ENCODE results near the gene AMBRA1.
A peak's percentile ranks its signal among the peaks of the same experiment; 100 is the strongest.

The AMBRA1 gene

GRCh38 chr11:46499821-46500220, 94.0 kb downstream of the AMBRA1 start:
- DNase-seq = no peak

DNA sequence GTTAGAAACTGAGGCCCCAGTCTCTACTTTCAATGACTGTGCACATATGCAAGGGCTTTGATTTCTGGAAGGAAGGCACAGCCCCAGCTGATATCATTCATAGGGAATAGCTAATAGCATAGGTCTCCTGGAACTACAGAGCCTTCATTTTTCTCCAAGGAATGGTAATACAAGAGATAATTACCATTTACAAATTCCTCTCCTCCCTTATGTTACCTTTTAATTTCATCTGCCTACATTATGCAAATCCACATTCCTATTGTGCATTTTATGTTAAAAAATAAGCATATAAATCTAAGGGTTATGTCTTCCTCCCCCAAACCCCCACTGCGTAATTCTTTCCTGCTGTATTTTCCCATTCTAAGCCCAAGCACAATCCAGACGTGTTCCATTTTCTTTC, 94.9 kb downstream of the AMBRA1 start:
- no peak for DNase-seq

DNA sequence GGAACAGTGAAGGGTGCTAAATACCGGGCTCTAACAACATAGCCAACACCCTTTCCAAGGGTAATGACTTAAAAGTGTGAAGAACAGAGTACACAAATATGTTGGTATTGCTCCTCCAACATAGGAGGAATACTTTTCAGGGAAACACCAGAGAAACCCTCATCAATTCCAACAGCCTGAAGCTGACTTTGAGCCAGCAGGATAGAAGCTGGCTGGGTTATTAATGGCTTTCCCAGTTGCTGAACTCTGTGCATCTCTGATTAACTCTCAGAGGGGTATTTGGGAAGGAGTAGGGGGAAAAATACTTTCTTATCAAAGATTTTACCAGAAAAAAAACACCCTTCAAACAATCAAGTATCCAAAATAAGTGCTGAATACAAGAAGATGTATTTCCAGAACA, 95.6 kb downstream of the AMBRA1 start:
- DNase-seq = no peak

DNA sequence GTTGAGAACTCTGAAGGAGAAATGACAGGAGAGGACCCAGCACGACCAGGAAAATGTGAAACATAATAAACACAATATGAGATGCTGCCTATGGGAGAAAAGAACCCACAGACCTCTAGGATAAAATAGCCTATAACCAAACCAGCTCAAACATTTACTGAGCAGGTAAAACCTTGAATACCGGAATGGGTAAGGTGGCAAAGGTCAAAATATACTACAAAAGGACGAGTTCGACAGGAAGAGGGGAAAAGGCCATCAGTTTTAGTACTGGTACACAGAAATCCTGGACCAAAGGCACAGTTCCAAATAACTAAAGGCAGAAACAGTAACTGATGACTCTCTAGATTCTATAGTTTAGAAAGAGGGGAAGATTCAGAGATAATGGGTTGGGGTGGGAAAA, 96.3 kb downstream of the AMBRA1 start:
- DNase-seq = no peak

- DNase-seq = no peak
These were observed 100.0 kb downstream of the AMBRA1 start for GRCh38 chr11:46493791-46494190.

- no peak for DNase-seq
These were observed 101.3 kb downstream of the AMBRA1 start for GRCh38 chr11:46492532-46492931.

DNA sequence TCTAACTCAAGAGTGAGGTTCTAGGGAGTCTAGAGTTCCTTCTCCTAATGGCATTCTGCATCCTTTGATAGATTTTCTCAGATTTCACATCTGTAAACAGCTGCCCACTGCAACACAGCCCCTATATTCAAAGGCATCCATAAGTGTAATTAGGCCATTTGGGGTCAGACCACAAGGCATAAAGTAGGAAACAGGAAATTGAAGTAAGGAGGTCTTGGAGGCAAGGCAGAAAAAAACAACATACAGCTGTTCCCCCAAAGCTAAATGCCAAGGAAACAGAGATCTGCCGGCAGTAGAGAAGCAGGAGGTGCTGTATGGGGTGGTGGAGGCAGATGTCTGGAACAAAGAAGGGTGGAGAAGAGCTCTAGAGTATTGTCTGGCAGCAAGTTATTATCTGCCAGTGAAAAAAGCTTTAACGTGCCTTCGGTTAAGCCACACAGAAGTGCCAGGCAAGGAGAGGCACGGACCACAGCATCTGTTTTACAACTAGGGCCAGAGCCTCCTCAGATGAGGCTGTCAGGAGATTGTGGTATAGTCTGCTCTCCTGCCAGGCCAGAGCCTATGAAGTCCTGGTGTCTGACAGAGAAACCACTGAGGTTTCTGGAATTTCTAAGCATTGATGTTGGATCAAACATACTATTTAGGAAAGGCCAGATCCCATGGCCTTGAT, 102.0 kb downstream of the AMBRA1 start:
- no peak for DNase-seq

- no peak for DNase-seq
These were observed 103.2 kb downstream of the AMBRA1 start for GRCh38 chr11:46490666-46491065.

DNA sequence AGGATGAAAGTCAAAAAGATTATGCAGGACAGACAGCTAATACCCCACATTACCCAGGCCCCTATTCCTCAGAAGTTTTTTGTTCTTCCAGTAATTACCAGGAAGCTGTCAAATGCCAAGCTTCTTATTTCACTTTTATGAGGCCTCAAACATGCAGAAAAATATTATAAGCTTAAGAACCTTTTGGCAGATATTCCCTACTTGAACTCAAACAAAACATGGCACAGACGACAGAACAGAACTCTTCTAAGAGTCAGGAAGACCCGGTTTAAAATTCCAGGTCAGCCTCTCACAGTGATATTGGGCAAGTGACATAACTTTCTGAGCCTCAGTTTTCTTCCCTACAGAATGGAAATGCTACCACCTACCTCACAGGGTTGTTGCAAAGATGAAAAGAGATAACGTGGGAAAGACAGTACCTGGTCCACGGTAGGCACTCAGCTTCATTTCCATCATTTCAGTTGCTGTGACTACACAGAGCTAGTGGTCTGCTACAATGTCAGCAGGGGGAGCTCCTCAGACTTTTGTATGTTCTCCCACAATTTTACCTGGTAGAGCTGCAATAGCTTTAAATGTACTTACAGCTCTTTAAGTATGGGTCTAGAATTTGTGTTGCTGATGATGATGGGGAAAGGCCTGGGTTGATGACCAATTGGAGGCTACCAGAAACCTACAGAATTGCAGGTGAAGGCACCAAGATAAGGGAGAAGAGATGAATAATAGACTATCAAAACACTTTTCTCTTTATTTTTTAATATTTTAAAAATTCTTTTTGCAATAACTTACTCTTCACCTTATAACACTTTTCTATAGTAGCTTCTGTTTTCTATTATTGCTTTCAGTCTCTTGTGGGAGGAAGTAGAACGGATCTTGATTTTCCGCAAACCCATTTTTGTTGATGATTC, 103.9 kb downstream of the AMBRA1 start:
- peak; percentile 32 for DNase-seq

DNA sequence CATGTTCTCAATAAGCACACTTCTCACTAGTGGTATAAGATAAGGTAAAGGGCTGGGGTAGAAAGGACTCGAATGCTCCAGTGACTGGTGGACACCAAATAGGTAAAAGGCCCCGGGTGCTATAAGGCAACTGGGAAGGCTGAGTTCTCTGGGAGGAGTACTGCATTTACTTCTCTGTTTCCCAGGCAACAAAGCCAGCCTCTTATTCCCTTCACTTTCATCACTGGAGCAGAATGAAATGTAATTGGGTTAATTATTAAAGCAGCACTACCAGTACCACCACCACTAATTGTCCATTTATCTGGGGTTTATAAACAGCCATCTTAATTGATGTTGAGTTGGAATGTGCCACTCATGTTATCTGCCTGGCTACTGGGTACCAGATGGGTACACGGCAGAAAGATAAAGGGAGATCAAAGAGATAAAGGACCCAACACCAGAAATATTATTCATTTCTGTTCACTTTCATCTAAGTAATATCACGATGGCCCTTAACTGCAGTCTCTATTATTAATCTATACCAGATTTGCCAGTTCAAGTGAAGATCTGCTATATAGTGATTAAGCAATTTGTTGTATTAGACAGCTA, 107.9 kb downstream of the AMBRA1 start:
- no peak for DNase-seq

- no peak for DNase-seq
These were observed 109.7 kb downstream of the AMBRA1 start for GRCh38 chr11:46484101-46484500.

- no peak for DNase-seq
These were observed 112.9 kb downstream of the AMBRA1 start for GRCh38 chr11:46480909-46481308.

DNA sequence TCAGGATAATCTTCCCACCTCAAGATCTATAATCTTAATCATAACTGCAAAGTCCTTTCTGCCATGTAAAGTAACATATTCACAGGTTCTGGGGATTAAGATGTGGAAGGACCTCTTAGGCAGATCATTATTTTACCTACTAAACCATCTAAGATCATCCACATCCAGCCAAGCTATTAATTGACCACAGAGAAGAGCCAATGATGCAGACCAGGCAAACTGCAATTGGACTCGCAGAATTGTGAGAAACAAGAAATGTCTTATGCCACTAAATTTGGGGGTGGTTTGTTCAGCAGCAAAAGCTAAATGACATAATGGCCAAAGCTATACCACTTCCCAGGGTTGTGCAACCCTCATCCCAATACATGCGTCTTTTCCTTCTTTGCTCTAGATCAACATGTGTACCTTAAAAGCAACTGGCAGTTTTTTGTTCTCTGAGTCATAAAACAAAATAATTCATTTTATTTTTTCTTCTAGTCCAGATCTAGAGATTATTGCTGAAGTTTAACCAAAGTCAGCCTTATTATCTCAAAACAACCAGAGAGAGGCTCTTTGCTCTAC, 113.6 kb downstream of the AMBRA1 start:
- no peak for DNase-seq

DNA sequence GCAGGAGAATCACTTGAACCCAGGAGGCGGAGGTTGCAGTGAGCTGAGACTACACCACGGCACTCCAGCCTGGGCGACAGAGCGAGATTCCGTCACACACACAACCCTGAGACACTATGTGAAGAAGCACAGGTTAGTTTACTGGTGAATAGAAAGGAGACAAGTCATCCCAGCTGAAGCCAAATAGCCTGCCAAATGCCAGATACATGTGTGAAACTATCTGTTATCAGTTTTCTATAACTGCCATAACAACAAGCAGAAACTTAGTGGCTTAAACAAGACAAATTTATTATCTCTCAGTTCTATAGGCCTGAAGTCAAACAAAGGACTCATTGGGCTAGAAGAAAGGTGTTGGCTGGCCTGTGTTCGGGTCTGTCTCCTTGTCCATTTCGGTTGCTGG, 114.2 kb downstream of the AMBRA1 start:
- DNase-seq = no peak

- DNase-seq = no peak
These were observed 115.6 kb downstream of the AMBRA1 start for GRCh38 chr11:46478196-46478595.

DNA sequence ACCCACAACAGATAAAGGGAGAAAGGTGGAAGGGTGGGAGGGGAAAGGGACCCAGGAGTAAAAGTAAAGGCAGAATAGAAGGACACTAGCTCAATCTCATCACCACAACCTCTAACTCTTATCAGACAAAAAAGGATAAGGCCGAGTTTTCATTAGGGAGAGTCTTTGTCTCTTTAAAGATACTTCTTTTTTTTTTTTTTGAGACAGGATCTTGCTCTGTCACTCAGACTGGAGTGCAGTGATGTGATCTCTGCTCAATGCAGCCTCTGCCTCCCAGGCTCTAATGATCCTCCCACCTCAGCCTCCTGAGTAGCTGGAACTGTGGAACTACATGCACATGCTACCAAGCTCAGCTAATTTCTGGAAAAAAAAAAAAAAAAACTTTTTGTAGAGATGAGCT, 116.7 kb downstream of the AMBRA1 start:
- no peak for DNase-seq

DNA sequence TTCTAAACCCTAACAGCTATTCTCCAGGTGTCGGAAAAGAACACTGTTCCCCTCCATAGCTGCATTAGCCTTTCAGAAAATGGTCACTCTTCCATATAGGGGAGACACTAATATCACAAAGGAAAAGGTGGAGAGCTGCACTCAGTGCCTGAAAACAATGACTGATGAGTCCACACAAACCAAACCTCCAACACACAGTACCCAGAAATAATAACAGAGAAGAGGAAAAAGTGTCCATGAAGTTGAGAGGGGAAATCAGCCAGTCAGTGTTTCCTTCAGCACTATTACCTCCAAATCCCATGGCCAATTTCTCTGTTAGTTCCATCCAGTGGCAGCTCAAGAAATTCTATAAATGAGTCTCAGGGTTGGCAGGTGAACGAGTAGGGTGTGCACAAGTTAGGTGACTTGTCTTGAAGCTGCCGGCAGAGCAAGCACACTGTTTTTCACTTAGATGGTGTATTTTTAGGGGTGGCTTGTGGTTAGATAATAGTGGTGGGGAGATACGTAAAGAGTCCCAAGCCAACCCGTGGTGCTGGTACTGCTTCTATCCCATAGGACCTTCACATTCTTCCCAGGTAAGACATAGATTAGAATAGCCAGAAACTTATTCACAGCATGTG, 117.8 kb downstream of the AMBRA1 start:
- DNase-seq = no peak

- DNase-seq = no peak
These were observed 118.5 kb downstream of the AMBRA1 start for GRCh38 chr11:46475051-46475925.

- DNase-seq = no peak
These were observed 121.2 kb downstream of the AMBRA1 start for GRCh38 chr11:46472662-46472994.

DNA sequence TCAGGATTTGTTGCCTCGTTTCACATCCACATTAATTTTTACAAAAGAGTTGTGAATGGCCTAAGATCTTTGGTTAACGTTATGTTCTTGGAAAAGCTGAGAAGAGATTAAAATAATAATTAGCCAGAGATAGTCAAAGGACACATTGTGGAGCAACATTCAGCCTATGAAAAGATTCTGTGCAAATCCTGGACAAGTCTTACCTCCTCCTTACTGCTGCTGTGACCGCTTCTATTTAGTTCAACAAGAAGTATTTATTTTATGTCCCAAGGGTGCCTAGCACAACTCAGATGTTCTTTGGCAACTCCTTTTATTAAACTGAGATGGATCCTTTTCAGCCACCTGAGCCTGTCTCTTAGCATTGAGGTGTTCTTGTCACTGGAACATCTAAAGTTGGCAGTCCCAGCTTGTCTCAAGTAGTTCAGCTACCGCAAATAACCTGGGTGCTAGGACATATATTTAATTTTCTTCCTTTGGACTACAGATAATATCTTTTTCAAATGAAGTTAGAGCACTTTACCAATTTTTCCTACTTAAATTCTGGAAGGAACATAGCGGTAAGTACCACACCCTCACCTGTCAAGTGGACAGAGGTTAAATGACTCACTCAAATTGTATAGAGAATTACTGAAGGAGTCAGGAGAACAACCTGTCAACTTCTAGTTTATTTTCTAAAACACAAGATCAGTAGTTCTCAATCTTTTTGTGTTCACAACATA, 121.7 kb downstream of the AMBRA1 start:
- DNase-seq = no peak

GRCh38 chr11:46469926-46470325, 123.9 kb downstream of the AMBRA1 start:
- no peak for DNase-seq

DNA sequence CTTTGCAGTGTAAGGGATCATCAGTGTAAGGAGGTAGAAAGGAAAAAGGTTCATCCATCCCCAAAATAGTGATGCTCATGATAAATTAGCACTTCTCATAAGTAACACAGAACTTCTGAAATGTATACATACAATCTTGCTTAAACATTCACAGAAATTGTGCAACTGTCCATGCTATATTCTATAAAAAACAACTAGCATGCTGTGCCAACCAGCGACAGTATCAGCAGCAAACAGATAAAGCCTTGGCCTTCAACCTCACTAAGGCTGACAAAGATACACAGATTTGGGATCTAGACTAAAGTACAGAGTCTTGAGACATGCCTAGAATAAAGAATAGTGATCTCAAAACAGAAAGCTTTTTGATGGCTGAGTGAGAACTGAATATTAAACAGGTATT, 128.1 kb downstream of the AMBRA1 start:
- DNase-seq = peak; percentile 4

Data from MV-4-11 (cell line).